SH-SY5Y (cell line): Measurements from ENCODE around the gene NBAS.

ENCODE experiments used
- GATA2 ChIP-seq: IDR thresholded peaks from 2 replicates; pipeline ENCODE4 v1.6.1; 2011; ENCODE audit warnings: mild to moderate bottlenecking, low read depth, low read length
- GATA3 ChIP-seq: IDR thresholded peaks from 2 replicates; pipeline ENCODE4 v1.6.1; 2011; ENCODE audit warnings: low read depth, mild to moderate bottlenecking, low read length, moderate library complexity

Gene NBAS

DNA sequence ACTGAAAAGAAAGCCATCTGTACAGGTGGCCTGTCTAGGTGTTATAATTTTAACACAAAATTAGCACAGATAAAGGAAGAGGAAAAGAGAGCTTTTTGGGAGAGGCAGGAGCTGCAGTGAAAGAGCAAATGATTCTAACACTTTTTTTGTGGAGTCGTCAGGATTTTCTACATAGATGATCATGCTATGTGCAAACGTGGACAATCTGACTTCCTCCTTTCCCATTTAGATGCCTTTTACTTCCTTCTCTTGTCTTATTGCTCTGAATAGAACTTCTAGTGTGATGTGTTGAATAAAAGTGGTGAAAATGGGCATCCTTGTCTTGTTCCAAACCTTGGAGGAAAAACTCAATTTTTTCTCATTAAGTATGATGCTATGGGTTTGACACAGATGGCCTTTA, 334.5 kb downstream of the NBAS start:
- TF ChIP-seq GATA3 = no peak
- no peak for TF ChIP-seq GATA2

DNA sequence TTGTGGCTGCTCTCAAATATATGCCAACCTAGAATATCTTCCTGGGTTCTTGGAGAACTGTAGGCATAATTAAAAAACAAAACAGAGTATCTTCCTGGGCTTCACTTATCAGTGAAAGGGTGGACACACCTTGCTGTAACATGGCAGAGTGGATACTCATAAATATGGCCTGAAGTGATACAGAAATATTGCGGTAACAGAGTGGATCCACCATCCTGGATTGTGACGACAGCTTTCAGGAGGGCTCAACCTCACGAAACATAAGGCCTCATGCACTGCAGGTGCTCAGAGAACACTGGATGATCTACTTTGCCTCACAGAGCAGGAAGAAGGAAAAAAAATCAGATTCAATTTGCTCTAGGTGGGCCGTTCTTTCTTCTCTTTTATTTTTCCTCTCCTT, 336.0 kb downstream of the NBAS start:
- TF ChIP-seq GATA3 (no peak), GATA2 (no peak)

DNA sequence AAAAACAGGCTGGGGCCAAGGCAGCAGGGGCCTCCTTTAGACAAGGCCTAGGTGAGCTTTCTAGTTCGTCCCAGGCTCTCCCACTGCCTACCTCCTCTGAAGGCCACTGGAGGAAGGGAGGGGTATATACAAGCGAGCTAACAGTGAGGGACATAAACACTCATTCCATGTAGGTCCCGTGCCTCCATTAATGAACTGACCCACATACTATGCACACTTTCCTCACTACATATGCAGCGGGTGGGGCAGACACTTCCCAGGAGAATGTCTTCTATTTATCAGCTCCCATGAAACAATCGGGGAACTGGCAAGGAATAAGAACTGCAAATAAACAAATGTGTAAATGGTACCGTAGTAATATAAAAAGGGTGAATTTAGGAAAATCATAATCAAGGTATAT, 336.5 kb downstream of the NBAS start:
- TF ChIP-seq GATA2 = no peak
- no peak for TF ChIP-seq GATA3

DNA sequence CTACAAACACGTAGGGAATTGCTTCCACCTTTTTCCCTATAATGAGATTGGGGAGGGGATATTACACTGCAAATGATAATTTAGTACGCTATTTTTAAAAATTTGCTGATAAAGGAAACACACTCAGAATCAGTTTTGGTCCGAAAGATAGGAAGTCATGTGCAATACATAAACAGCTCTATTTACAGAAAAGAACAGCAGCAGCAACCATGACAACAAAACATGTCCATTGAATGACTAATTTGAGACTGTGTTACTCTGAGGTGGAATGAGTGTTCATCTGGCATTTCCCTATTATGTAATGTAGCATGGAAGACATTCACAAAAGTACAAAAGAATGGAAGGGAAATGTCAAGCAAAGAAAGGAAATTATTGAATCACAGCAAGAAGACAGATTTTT, 337.2 kb downstream of the NBAS start:
- no peak for TF ChIP-seq GATA2
- TF ChIP-seq GATA3 = no peak

DNA sequence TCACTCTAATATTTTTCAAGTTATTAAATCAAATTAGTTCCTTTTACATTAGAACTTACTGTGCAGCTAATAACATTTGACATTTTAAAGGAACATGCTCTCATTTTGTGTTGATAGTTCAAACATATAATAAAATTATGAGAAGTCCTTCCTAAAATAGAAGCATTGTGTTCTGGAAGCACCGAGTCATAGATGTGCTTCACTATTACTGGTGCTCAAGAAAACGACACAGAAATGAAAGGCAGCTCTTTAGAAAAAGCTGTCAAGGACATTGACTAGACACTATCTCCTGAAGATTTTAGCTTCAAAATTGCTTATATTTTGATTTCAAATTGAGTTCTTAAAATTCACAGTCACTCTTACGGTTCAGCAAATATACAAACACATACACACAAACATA, 338.3 kb downstream of the NBAS start:
- TF ChIP-seq GATA3 (no peak), GATA2 (no peak)

DNA sequence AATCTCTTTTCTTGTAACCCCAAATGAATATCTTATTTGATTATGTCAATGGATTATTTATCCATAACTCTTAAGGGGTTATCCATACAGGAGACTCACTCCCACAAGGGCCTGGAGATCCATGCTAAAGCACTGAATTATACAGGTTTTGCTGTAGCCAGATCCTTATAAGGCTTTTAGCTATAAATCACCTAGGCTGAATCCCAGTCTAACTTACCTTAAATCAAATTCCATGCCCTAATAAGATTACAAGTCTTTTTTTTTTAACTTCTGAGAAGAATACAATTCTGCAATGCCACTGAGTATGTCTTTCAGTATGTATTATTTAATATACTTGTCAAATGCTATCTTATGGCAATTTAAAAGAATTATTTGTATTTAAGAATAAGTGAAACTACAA, 340.5 kb downstream of the NBAS start:
- TF ChIP-seq GATA2 (no peak), GATA3 (no peak)

DNA sequence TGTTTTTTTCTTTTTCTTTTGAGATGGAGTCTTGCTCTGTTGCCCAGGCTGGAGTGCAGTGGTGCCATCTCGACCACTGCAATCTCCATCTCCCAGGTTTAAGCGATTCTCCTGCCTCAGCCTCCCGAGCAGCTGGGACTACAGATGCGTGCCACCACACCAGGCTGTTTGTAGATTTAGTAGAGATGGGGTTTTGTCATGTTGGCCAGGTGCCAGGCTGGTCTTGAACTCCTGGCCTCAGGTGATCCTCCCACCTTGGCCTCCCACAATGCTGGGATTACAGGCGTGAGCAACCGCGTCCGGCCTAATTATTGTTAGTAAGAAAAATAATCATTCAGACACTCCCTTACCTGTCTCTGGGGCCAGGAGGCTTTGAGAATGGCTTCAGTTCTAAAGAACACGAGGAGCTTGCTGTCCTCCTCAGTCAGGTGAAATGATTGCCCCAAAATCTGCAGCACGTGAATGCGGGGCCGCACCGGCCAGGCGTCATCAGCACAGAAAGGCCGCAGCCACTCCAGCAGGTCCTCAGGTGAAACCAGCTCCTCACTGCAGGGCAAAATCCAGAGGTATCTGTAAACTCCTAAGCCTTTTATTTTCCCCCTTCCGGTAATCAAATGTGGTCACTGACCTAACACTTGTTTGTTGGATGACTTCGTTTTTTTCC, 342.6 kb downstream of the NBAS start:
- TF ChIP-seq GATA3 = no peak
- TF ChIP-seq GATA2 = no peak

DNA sequence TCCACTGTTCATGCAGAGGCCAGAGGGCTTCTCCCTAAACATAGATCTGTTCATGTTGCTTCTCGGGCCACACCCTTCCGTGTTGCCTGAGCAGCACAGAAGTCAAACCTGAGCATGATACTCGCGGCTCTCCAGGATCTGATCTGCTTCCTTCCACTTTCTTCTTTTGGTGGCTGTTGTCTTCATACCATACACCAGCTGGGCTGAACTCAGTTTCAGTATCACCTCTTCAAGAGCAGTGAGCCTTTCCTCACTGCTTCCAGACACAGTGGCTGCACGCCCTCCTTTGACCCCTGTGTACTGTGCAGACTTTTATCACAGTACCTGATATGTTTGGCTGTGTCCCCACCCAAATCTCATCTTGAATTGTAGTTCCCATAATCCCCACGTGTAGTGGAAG, 348.9 kb downstream of the NBAS start:
- TF ChIP-seq GATA2 (no peak), GATA3 (no peak)

DNA sequence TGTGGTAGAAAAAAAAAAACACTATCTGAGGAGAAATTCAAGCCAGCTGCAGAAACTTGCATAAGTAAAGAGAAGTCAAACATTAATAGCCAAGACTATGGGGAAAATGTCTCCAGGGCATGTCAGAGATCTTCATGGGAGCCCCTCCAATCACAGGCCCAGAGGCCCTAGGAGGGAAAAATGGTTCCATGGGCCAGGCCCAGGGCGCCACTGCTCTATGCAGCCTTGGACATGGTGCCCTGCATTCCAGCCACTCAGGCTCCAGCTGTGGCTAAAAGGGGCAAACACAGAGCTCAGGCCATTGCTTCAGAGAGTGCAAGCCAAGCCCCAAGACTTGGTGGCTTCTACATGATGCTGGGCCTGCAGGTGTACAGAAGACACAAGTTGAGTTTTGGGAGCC, 354.7 kb downstream of the NBAS start:
- TF ChIP-seq GATA2 (no peak), GATA3 (no peak)

DNA sequence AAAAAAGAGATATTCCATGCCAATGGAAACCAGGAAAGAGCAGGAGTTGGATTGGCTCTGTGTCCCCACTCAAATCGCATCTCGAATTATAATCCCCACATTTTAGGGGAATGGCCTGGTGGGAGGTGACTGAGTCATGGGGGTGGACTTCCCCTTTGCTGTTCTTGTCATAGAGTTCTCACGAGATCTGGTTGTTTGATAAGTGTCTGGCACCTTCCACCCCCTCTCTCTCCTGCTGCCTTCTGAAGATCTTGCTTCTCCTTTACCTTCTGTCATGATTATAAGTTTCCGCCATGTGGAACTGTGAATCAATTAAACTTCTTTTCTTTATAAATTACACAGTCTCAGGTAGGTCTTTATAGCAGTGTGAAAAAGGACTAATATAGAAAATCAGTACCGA, 355.6 kb downstream of the NBAS start:
- no peak for TF ChIP-seq GATA3
- no peak for TF ChIP-seq GATA2

DNA sequence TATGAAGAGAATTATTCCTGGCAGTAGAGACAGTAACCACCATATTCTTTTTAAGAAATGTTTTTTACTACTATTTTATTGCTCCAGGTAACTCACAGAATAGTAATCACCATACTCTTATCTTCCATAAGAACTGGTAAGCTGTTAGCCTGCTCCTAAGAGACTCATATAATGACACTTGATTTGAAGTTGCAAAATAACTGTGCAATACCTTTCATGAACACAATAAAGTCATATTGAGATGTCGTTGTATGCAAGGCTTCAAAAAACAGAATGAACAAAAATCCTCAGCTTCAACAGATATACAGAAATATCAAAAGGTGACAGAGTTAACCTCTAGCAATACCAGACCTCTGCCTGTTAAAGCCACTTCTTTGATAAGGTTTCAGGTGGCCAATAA, 360.1 kb downstream of the NBAS start:
- TF ChIP-seq GATA2 (no peak), GATA3 (no peak)

DNA sequence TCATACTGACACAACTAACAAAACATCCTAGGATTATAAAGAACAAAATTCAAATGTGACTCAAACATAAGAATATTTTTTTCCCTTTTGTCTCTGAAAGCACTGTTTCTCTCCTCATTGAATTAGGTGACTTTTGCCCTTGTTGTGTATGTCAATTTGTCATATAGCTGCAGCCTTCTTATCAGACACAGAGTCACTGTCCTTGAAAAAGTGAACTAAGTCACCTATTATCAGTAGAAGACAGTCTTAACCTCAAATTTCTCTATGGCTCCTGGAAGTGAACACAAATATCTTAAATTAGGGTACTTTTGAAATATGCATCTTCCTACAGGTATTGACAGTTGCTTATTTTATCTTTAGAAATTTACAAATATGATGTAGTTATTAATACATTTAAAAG, 360.6 kb downstream of the NBAS start:
- TF ChIP-seq GATA3 (no peak), GATA2 (no peak)

DNA sequence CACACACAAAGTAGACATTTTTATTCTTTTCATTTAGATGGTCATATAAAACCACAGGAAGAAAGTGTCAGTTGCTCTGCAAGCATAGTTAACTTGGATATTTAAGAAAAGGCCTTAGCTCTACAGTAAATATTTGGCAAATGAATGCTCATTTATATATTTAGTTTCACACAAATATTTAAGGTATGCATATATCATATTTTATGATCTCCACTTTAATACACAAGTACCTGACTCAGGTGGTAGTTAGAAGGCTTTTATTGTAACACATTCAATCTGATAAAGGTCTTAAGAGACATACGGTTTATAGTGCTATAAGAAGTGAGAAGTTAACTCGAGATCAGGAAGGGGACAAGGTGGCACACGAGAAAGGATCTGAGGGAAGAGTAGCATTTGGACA, 363.1 kb downstream of the NBAS start:
- TF ChIP-seq GATA2 (no peak), GATA3 (no peak)

DNA sequence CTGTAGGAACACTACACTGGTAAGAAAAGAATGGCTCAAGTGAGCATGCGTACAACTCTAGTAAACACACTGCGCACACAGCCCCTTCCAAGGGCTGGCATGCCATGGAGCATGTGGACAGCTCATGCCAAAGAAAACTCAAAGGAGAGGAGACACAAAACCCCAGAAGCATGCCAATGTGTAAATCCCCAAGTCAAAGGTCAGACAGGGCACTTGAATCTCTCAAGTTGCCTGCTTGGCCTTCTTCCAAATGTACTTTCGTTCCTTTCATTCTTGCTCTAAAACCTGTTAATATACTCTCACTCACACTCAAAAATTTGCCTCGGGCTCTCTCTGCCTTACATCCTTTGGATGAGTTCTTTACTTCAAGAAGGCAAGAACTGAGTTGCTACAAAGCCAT, 365.3 kb downstream of the NBAS start:
- no peak for TF ChIP-seq GATA3

DNA sequence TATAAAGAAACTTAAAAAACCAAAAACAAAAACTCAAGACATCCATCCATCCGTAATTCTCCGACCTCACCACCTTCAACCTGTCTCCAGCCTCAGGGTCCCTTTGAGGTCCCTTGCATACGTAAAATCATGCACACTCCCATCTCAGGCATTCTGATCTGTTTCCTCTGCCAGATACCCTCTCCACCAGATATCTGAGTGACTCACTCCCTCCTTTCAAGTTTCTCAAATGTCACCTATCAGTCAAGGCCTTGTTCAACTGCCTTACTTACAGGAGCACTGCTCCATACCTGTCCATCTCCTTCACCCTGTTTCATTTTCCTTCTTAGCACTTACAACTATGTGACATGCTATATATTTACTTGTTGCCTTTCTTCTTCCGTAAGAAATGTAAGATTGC, 369.3 kb downstream of the NBAS start:
- no peak for TF ChIP-seq GATA3
- no peak for TF ChIP-seq GATA2

DNA sequence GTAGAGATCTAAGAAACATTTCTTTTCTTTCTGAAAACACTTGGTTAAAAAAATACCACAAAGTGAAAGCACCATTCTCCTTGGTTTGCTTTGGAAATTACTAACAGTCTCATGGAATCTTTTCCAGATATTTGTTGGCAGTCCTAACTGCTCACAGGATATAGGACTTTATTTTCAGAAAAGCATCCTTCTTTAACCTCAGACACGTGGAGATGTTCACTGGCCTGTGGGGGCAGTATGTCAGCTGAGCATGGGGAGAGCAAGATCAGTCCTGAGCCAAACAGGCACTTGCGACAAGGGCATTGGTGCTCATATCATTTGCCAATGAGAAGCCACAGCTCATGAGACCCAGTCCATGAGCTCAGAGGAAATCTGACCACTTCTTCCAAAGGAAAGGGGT, 371.9 kb downstream of the NBAS start:
- TF ChIP-seq GATA3 (no peak), GATA2 (no peak)

DNA sequence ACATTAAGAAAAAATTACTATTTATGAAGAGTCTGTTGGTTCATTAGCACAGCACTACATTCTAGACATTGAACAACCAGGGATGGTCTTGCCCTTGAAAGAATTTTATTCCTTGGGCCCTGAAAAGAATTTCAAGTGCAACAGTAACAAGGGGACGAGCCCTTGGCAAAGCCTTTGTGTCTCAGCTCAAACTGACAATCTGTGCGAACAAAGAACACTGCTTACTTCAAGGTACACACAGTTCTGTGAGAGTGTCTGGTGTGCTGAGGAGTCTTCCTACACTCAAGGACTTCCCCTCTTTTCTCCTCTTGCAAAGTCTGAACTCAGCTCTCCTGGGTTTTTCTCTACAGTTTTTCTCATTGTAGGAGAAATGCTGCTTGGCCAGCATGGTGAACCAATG, 373.4 kb downstream of the NBAS start:
- TF ChIP-seq GATA2 (no peak), GATA3 (no peak)
